Umbilical cord (tissue), 2 donors: ENCODE measurements around the gene TEX48. TPM values are rescaled to one million over a fixed set of nuclear protein-coding genes. Genes with fewer than 3 reads are reported as not detected.
A peak's percentile ranks its signal among the peaks of the same experiment; 100 is the strongest.

ENCODE experiments used
- DNase-seq: peaks from one replicate; pipeline ENCODE4 v3.0.0-alpha.2; 2015; ENCODE audit warnings: low spot score
- total RNA-seq: library from RNA; depleted of rRNA; stranded (reverse); fragments of >200 nt; gene quantifications from one replicate; pipeline ENCODE4 v1.2.3, GENCODE V29; 2014; ENCODE audit warnings: low replicate concordance; ENCODE audit not compliant: insufficient read depth

The TEX48 gene
- total RNA-seq, 1 donor from 2014 or later: not detected

DNA sequence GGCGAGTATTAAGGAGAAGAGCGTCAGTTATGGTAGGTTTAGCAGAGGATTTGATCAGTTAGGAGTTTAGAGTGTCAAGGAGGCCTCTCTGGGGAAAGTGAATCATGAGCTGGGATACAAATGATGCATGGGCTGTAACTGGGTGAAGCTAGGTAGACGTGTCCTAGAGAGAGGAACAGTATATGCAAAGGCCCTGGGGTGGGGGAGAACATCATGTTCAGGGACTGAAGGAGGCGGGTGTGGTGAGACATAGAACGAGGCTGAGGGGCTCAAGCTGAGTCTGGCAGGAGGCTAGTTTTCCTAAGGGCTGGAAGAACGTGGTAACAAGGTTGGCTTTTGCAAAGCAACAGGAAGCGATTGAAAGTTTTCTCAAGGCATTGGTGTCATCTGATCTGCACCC, 60.4 kb downstream of the TEX48 start:
- no peak for DNase-seq

- DNase-seq: peak; percentile 25
These were observed 62.7 kb downstream of the TEX48 start for GRCh38 chr9:114619191-114619761.

DNA sequence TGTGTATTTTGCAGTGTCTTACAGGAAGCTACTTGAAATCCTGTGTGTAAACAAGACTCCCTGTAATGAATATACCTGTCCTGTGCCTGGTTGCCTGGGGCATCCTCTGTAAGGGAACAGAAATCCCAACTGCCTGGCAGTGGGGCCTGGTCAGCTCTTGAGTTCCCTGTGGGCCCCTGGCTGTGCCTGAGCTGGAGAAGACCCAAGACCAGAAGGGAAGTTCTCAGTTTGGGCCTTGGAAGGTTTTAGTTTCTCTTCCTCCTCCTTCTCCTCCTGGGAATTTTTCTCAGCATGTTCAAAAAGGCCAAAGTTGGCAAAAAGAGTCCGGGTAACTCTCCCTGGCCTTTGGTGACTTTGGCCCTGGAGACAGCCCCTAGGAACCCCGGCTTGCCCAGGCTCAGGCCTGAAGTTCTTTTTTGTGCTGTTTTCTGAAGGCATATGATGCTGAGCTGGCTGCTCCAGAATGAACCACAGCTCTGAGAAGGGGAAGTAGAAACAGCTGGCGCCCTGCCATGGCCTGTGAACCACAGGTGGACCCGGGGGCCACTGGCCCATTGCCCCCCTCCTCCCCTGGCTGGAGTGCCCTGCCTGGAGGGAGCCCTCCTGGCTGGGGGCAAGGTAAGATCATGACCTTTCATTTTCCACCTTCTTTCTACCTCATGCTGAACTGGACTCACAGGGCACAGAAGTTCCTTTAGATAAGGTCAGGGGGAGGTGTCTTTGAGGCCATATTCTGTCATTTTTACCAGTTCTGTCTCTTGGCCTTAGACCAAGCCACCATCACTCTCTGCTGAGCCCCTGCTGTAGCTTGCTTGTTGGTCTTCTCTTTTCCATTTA, 65.1 kb downstream of the TEX48 start:
- DNase-seq: peak; percentile 35

Other genes with a start within 250 kb of the TEX48 start
- gene WHRN, start 176.7 kb downstream of the TEX48 start, total RNA-seq: 3.1 TPM
- gene ATP6V1G1, start 94.4 kb downstream of the TEX48 start, total RNA-seq: 202 TPM
- 6.3 TPM for gene TMEM268, start 70.9 kb downstream of the TEX48 start, total RNA-seq
- not detected for gene TEX53, start 24.4 kb downstream of the TEX48 start, total RNA-seq
- gene TNFSF15, start 123.8 kb upstream of the TEX48 start, total RNA-seq: 4.3 TPM
- 5.3 TPM for gene TNFSF8, start 248.4 kb upstream of the TEX48 start, total RNA-seq